ENCODE data around the gene LGALS16.

DNA sequence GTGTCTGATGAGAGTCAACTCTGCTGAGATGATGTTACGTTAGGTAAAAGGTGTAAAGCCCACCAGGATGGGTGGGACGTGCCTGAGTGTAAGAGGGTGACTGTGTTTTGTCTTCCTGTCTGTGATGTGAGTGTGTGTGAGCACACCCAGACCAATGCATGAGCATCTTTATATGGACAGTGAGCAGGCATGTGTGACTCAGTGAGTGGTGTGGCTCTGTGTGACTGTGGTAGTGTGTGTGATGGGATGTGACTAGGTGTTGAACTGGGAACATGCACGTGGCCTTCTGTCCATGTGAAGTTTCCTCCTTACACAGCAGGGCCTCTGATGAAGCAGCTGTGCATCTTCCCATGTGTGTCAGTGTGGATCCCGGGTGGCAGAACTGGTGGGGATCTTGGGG is 17.8 kb upstream of the LGALS16 start:
- TF ChIP-seq POLR2A (IDR thresholded peaks at IDR 0.05) (no peak), POLR2AphosphoS5 (IDR thresholded peaks at IDR 0.05) (no peak)
- TF ChIP-seq, protein P1, sequence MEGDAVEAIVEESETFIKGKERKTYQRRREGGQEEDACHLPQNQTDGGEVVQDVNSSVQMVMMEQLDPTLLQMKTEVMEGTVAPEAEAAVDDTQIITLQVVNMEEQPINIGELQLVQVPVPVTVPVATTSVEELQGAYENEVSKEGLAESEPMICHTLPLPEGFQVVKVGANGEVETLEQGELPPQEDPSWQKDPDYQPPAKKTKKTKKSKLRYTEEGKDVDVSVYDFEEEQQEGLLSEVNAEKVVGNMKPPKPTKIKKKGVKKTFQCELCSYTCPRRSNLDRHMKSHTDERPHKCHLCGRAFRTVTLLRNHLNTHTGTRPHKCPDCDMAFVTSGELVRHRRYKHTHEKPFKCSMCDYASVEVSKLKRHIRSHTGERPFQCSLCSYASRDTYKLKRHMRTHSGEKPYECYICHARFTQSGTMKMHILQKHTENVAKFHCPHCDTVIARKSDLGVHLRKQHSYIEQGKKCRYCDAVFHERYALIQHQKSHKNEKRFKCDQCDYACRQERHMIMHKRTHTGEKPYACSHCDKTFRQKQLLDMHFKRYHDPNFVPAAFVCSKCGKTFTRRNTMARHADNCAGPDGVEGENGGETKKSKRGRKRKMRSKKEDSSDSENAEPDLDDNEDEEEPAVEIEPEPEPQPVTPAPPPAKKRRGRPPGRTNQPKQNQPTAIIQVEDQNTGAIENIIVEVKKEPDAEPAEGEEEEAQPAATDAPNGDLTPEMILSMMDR (IDR thresholded peaks at IDR 0.05) = no peak
